Liver (tissue), 3 donors: ENCODE results near the gene IFNA6.

ENCODE experiments used
- SP1 ChIP-seq: IDR thresholded peaks from 2 replicates; pipeline ENCODE4 v1.6.1; 2018; ENCODE audit warnings: antibody characterized with exemption, mild to moderate bottlenecking
- YY1 ChIP-seq: IDR thresholded peaks from 2 replicates; pipeline ENCODE4 v1.6.1; 2016; ENCODE audit warnings: antibody characterized with exemption, mild to moderate bottlenecking
- TF ChIP-seq, protein P1 (sequence below): fragments of 150-350 bp; IDR thresholded peaks from 2 replicates; pipeline ENCODE4 v1.5.1; 2017; ENCODE audit warnings: improper control_type of control experiment, low read depth, low read length; ENCODE audit not compliant: missing input control
- TF ChIP-seq, protein P2 (sequence below): IDR thresholded peaks from 2 replicates; pipeline ENCODE4 v1.6.1; 2016; ENCODE audit warnings: antibody characterized with exemption, mild to moderate bottlenecking
- donor health status: healthy.
- donor health status: healthy.

DNA sequence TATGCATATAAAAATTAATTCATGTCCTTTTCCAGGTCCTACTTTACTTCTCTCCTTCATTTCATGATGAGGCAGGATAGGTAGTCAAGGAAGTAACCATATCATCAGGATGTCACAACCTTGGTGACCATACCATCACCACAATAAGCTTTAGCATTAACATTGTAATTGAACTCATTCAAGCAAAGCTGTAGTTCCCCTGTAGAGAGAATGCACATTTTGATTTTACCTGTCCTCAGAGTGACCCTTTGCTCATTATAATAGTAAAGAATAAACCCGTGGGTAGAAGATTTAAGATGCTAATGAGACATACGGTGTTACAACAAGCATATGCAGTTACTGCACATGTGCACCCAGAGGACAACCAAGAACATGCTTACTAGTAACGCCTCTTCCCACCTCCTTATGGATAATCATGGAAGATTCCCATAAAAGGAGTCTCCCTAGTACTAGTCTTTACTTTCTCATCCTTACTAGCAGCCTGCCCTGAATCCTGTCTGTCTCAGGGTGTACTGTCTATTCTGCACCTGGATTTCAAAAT, 2.2 kb downstream of the IFNA6 start:
- TF ChIP-seq YY1 = no peak
- TF ChIP-seq, protein P1, sequence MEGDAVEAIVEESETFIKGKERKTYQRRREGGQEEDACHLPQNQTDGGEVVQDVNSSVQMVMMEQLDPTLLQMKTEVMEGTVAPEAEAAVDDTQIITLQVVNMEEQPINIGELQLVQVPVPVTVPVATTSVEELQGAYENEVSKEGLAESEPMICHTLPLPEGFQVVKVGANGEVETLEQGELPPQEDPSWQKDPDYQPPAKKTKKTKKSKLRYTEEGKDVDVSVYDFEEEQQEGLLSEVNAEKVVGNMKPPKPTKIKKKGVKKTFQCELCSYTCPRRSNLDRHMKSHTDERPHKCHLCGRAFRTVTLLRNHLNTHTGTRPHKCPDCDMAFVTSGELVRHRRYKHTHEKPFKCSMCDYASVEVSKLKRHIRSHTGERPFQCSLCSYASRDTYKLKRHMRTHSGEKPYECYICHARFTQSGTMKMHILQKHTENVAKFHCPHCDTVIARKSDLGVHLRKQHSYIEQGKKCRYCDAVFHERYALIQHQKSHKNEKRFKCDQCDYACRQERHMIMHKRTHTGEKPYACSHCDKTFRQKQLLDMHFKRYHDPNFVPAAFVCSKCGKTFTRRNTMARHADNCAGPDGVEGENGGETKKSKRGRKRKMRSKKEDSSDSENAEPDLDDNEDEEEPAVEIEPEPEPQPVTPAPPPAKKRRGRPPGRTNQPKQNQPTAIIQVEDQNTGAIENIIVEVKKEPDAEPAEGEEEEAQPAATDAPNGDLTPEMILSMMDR = no peak
- TF ChIP-seq SP1 = no peak
- TF ChIP-seq, protein P2, sequence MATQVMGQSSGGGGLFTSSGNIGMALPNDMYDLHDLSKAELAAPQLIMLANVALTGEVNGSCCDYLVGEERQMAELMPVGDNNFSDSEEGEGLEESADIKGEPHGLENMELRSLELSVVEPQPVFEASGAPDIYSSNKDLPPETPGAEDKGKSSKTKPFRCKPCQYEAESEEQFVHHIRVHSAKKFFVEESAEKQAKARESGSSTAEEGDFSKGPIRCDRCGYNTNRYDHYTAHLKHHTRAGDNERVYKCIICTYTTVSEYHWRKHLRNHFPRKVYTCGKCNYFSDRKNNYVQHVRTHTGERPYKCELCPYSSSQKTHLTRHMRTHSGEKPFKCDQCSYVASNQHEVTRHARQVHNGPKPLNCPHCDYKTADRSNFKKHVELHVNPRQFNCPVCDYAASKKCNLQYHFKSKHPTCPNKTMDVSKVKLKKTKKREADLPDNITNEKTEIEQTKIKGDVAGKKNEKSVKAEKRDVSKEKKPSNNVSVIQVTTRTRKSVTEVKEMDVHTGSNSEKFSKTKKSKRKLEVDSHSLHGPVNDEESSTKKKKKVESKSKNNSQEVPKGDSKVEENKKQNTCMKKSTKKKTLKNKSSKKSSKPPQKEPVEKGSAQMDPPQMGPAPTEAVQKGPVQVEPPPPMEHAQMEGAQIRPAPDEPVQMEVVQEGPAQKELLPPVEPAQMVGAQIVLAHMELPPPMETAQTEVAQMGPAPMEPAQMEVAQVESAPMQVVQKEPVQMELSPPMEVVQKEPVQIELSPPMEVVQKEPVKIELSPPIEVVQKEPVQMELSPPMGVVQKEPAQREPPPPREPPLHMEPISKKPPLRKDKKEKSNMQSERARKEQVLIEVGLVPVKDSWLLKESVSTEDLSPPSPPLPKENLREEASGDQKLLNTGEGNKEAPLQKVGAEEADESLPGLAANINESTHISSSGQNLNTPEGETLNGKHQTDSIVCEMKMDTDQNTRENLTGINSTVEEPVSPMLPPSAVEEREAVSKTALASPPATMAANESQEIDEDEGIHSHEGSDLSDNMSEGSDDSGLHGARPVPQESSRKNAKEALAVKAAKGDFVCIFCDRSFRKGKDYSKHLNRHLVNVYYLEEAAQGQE = no peak
